ENCODE measurements around the gene NUB1. TPM values are rescaled to one million over a fixed set of nuclear protein-coding genes. Genes with fewer than 3 reads are reported as not detected.

NUB1 gene
- total RNA-seq, 4 donors from 2014 or later: 16.8 to 46.7 (median 26.1) TPM

DNA sequence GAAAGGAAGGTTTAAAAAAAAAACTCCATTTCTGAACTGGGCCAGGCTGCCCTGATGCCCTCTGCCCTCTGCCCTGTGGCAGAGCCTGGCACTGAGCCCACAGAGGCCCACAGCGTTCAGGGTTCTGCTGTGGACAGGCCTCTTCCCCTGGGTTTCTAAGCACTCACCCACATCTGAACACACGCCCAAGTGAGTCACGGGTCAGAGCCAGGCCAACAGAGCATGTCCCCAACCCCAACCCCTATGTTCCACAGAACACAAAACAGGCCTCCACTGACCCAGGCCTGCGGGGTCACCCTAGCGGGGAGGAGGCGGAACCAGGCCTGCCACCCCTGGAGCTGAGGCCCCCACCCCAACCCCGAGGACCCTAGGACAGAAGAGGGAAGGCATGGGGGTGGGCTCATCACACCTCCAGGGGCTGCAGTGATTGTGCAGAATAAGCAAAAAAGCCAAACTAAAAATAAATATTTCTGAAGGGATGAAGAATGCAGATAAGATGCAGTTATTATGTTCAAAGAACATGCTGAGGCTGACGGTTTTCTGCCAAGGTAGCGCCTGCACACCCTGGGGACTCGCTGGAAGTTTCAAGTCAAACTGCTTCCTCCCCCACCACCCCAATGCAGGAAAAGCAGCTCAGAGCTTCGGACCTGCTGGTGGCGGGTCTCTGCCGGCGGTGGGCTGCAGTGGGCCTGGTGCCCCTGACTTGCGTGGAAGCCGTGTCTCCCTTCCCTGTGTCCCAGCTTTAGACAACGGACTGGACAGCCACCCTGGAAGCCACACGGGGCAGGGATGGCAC is 62.8 kb downstream of the NUB1 start:
- no peak for DNase-seq
- no peak overlapping the region for H3K4me3 ChIP-seq

DNA sequence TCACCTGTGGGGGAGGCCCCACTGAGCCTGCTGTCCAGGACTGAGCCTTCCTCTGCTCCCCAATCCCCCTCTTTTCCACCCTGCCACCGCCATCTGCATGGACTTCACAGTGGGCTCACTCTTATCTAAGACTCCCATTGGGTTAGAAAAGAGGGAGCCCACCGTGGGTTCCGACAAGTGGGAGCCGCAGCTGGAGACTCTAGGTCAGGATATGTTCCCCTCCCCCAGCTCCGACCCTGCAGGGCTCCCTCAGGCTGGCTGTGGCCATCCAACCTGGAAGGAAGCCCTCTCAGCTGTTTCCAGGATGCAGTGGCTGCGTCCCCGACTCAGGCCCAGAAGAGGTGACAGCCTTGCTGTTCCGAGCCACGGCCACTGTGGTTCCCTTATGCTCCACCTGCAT is 63.4 kb downstream of the NUB1 start:
- H3K36me3 ChIP-seq: no peaks in the 10 kb centered on the region
- DNase-seq: no peak
- H3K27ac ChIP-seq: peak overlapping the region in 2 of 4 donors; percentile 14 to 44
- peaks cover 11 to 37% (median 18%) of the 10 kb centered on the region in 3 donors for H3K4me1 ChIP-seq
- H3K27me3 ChIP-seq: peaks cover 5 to 54% (median 14%) of the 10 kb centered on the region in 4 donors
- intact Hi-C loops (cut with DNase I): no loop called here
- WGBS, 2 donors: 67 to 100% methylated on average over 3 of the region's 9 CpGs
- TF ChIP-seq POLR2A (IDR thresholded peaks at IDR 0.05): no peak
- TF ChIP-seq, protein P1, sequence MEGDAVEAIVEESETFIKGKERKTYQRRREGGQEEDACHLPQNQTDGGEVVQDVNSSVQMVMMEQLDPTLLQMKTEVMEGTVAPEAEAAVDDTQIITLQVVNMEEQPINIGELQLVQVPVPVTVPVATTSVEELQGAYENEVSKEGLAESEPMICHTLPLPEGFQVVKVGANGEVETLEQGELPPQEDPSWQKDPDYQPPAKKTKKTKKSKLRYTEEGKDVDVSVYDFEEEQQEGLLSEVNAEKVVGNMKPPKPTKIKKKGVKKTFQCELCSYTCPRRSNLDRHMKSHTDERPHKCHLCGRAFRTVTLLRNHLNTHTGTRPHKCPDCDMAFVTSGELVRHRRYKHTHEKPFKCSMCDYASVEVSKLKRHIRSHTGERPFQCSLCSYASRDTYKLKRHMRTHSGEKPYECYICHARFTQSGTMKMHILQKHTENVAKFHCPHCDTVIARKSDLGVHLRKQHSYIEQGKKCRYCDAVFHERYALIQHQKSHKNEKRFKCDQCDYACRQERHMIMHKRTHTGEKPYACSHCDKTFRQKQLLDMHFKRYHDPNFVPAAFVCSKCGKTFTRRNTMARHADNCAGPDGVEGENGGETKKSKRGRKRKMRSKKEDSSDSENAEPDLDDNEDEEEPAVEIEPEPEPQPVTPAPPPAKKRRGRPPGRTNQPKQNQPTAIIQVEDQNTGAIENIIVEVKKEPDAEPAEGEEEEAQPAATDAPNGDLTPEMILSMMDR (IDR thresholded peaks at IDR 0.05): no peak
- H3K4me3 ChIP-seq: no peak overlapping the region
- H3K9me3 ChIP-seq: no peaks in the 10 kb centered on the region

More for the DNA sequence above, 62.8 kb downstream of the NUB1 start:
- 47 to 55% methylated on average over 6 to 9 of the region's 18 CpGs for WGBS, 2 donors
- Histone ChIP-seq H3K4me1 (peaks cover 4 to 31% (median 11%) of the 10 kb centered on the region in 3 donors), H3K27ac (peak overlapping the region in 2 of 4 donors; percentile 14 to 44), H3K27me3 (peaks cover 0 to 54% (median 7%) of the 10 kb centered on the region in 4 donors), H3K36me3 (no peaks in the 10 kb centered on the region), H3K9me3 (no peaks in the 10 kb centered on the region)
- TF ChIP-seq, protein P1 (IDR thresholded peaks at IDR 0.05): no peak
- intact Hi-C loops (cut with DNase I): no loop called here

DNA sequence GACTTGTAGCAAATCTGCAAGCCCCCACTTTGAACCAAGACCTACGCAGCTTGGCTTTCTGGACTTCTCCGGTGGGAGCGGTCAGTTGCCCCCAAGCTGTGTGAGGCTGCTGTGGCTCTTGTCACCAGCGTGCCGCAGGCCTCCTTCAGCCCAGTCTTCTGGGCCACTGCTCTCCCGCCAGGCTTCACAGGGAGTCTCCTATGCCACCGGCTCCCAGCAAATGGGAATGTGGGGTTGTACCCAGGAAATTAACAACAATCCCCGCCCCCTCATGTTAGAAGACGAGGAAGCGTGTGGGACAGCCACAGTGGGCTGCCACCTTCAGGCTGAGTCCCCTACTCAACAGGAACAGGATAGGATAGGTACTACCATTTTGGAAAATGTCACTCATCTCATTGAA is 64.0 kb downstream of the NUB1 start:
- TF ChIP-seq POLR2A (IDR thresholded peaks at IDR 0.05): no peak
- TF ChIP-seq, protein P1 (IDR thresholded peaks at IDR 0.05): no peak
- DNase-seq: no peak
- Histone ChIP-seq H3K9me3 (no peaks in the 10 kb centered on the region), H3K36me3 (no peaks in the 10 kb centered on the region), H3K4me1 (peaks cover 13 to 43% (median 22%) of the 10 kb centered on the region in 3 donors), H3K4me3 (no peak overlapping the region), H3K27me3 (peaks cover 10 to 57% (median 19%) of the 10 kb centered on the region in 4 donors), H3K27ac (no peak overlapping the region)
- intact Hi-C loops (cut with DNase I): no loop called here
- 87% methylated on average over 7 of the region's 10 CpGs; no CpG with 5 or more reads in 1 of the 2 donors for WGBS, 2 donors

DNA sequence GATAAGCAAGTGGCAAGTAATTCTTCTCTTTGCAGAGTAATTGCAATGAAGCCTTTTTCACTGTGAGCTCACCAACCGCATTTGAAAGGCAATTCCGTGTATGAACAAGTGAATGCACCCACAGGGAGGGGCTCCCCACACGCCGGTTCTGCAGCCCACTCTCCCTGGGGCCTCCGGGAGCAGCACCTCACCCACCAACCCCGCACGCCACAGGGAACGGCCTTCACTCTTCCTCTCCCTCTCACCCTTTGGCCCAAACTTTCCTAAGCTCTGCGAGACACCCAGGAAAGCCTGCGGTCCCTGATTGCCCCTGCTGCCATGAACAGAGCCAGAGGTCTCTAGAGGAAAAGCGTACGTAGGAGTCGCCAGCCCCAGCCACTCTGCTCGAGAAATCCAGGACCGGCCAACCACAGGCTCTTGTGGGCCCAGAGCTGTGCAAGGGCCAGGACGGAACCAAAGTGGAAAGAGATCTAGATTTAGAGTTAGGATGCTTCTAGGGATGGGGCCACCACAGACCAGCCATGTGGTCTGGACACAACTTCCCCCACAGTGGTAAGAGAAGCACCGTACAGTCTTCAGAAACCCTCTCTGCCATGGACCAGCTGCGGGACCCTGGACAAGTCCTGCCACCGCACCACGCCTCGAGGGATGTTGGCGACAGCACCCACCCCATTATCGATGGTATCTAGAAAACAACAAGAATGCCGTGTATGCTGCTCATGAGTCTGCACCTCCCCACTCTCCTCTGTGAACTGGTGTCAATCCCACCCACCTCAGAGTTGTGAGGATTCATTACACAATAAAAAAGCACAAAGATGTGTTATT is 64.7 kb downstream of the NUB1 start:
- no peak for DNase-seq
- Histone ChIP-seq H3K36me3 (no peaks in the 10 kb centered on the region), H3K9me3 (no peaks in the 10 kb centered on the region), H3K27me3 (peaks cover 13 to 58% (median 22%) of the 10 kb centered on the region in 4 donors), H3K27ac (no peak overlapping the region), H3K4me3 (no peak overlapping the region), H3K4me1 (peaks cover 13 to 45% (median 22%) of the 10 kb centered on the region in 3 donors)
- intact Hi-C loops (cut with DNase I): no loop called here
- TF ChIP-seq, protein P1 (IDR thresholded peaks at IDR 0.05): no peak
- WGBS, 2 donors: 77 to 86% methylated on average over 16 to 18 of the region's 24 CpGs
